Naive B cell (primary cell): Measurements from ENCODE around the gene TMEM184B. TPM values are rescaled to one million over a fixed set of nuclear protein-coding genes. Genes with fewer than 3 reads are reported as not detected.

Source experiments
- ATAC-seq, 2 donors: fragments of 150-1000 bp; cut with Tn5 transposase; 2 replicates each; pipeline ENCODE4 v1.10.0; 2021; ENCODE audit warnings: low read depth in 2 of 2, mild to moderate bottlenecking in 2 of 2, moderate library complexity in 2 of 2
- DNase-seq: peaks from one replicate; pipeline ENCODE4 v3.0.0; 2022
- H3K27ac Mint-ChIP-seq, 6 donors: one replicate each; pipeline ENCODE4 v1.8.0; 2020 to 2022; ENCODE audit warnings: mild to moderate bottlenecking in 6 of 6, mixed read lengths in 6 of 6, moderate library complexity in 5 of 6, inconsistent platforms in 2 of 6
- H3K27me3 Mint-ChIP-seq, 3 donors: one replicate each; pipeline ENCODE4 v1.8.0; 2021 to 2022; ENCODE audit warnings: mixed read lengths in 3 of 3, mild to moderate bottlenecking in 1 of 3
- H3K36me3 Mint-ChIP-seq, 2 donors: one replicate each; pipeline ENCODE4 v1.8.0; 2020 to 2022; ENCODE audit warnings: mixed read lengths in 2 of 2, inconsistent platforms in 1 of 2, mild to moderate bottlenecking in 1 of 2
- H3K4me1 Mint-ChIP-seq, 3 donors: one replicate each; pipeline ENCODE4 v1.8.0; 2020 to 2022; ENCODE audit warnings: mixed read lengths in 3 of 3, inconsistent platforms in 1 of 3, mild to moderate bottlenecking in 1 of 3, moderate library complexity in 1 of 3
- H3K4me3 Mint-ChIP-seq, 8 donors: one replicate each; pipeline ENCODE4 v1.8.0; 2020 to 2022; ENCODE audit warnings: mild to moderate bottlenecking in 8 of 8, mixed read lengths in 8 of 8, moderate library complexity in 8 of 8, inconsistent platforms in 2 of 8
- H3K9me3 Mint-ChIP-seq, 7 donors: one replicate each; pipeline ENCODE4 v1.8.0; 2020 to 2022; ENCODE audit warnings: mixed read lengths in 7 of 7, mild to moderate bottlenecking in 5 of 7, inconsistent platforms in 2 of 7, moderate library complexity in 1 of 7
- polyA plus RNA-seq, 6 donors: library from polyadenylated mRNA; unstranded; fragments of 300-500 nt; fragmentation: Illumina TruSeq; gene quantifications; one replicate each; pipeline ENCODE4 v1.2.3, GENCODE V29; 2021; ENCODE audit warnings: low read depth in 6 of 6

TMEM184B gene
- polyA plus RNA-seq, 6 donors from 2014 or later: 1.8 to 5.9 (median 4.1) TPM; not detected in 1

- H3K4me3 Mint-ChIP-seq: peak overlapping the region in 2 of 8 donors; percentile 24 to 43
- H3K27ac Mint-ChIP-seq: peak overlapping the region in 2 of 6 donors; percentile 67 to 72
- H3K36me3 Mint-ChIP-seq: no peaks in the 10 kb centered on the region
- H3K4me1 Mint-ChIP-seq: peaks cover 27 to 38% (median 33%) of the 10 kb centered on the region in 3 donors
- no peak for ATAC-seq
- no peak for DNase-seq
- no peaks in the 10 kb centered on the region for H3K27me3 Mint-ChIP-seq
- no peaks in the 10 kb centered on the region for H3K9me3 Mint-ChIP-seq
These were observed 97.3 kb downstream of the TMEM184B start for GRCh38 chr22:38175206-38176118.

- H3K4me3 Mint-ChIP-seq: peak overlapping the region in 2 of 8 donors; percentile 23 to 40
- H3K9me3 Mint-ChIP-seq: no peaks in the 10 kb centered on the region
- no peak overlapping the region for H3K27ac Mint-ChIP-seq
- no peak for ATAC-seq
- H3K4me1 Mint-ChIP-seq: peaks cover 22 to 30% (median 25%) of the 10 kb centered on the region in 3 donors
- H3K27me3 Mint-ChIP-seq: no peaks in the 10 kb centered on the region
- DNase-seq: no peak
- no peaks in the 10 kb centered on the region for H3K36me3 Mint-ChIP-seq
These were observed 98.2 kb downstream of the TMEM184B start for GRCh38 chr22:38174626-38175025.

DNA sequence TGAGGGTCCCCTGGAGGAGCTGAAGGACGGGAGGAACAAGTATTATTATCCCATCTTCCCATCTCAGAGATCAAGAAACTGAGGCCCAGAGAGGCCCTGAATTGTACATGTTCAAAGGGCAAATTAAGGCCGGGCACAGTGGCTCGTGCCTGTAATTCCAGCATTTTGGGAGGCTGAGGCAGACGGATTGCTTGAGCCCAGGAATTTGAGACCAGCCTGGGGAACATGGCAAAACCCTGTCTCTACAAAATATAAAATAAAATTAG is 99.2 kb downstream of the TMEM184B start:
- no peak for DNase-seq
- no peak overlapping the region for H3K27ac Mint-ChIP-seq
- ATAC-seq: no peak
- H3K27me3 Mint-ChIP-seq: no peaks in the 10 kb centered on the region
- H3K9me3 Mint-ChIP-seq: no peaks in the 10 kb centered on the region
- peaks cover 14 to 24% (median 19%) of the 10 kb centered on the region in 3 donors for H3K4me1 Mint-ChIP-seq
- no peaks in the 10 kb centered on the region for H3K36me3 Mint-ChIP-seq
- no peak overlapping the region for H3K4me3 Mint-ChIP-seq

DNA sequence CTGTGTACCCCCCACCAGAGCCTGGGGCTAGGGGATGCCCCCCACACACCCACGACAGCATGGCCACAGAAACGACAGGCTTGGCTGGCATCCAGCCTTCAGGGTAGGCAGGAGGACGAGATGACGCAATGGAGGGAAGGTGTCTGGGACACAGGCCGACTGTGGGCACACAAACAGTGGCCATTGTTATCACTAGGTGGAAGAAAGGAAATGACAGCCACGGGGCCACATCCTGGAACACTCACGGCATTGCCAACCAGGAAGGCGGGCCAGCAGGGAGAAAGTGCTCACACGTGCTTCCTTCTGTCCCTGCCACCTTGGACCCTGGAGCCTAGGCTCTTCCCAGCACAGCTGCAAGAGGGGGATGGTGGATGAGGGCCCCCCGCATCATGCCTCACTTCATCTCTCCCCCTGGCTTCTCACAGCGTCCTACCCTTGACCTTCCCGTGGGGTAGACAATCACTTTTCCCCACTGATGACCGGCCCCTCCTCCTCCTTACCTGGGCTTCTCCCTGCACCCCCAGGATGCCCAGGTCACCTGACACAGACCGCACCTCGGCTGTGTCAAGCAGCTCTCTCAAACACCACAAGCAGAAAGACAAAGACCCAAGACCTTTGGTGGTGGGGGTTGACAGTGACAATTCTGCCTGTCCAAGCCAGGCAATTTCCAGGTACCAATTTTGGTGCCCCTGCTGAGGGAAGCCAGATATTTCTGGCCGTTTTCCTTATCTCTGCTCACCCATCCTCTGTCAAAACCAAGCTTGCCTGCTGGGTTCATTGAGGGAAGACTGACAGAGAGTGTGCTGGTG is 99.8 kb downstream of the TMEM184B start:
- H3K36me3 Mint-ChIP-seq: peaks cover 1 to 3% of the 10 kb centered on the region in 2 donors
- H3K9me3 Mint-ChIP-seq: no peaks in the 10 kb centered on the region
- H3K4me1 Mint-ChIP-seq: peaks cover 16 to 24% (median 19%) of the 10 kb centered on the region in 3 donors
- no peaks in the 10 kb centered on the region for H3K27me3 Mint-ChIP-seq
- ATAC-seq: no peak
- DNase-seq: no peak
- no peak overlapping the region for H3K4me3 Mint-ChIP-seq
- H3K27ac Mint-ChIP-seq: no peak overlapping the region

GRCh38 chr22:38171927-38172831 is 100.6 kb downstream of the TMEM184B start:
- H3K27ac Mint-ChIP-seq: peak overlapping the region in 1 of 6 donors; percentile 17
- peaks cover 5 to 8% of the 10 kb centered on the region in 2 donors for H3K36me3 Mint-ChIP-seq
- H3K27me3 Mint-ChIP-seq: no peaks in the 10 kb centered on the region
- peaks cover 18 to 24% (median 20%) of the 10 kb centered on the region in 3 donors for H3K4me1 Mint-ChIP-seq
- no peak overlapping the region for H3K4me3 Mint-ChIP-seq
- DNase-seq (no peak), ATAC-seq (no peak)
- no peaks in the 10 kb centered on the region for H3K9me3 Mint-ChIP-seq

- Mint-ChIP-seq H3K27me3 (no peaks in the 10 kb centered on the region), H3K36me3 (peaks cover 5 to 8% of the 10 kb centered on the region in 2 donors), H3K27ac (no peak overlapping the region), H3K4me3 (no peak overlapping the region), H3K4me1 (peaks cover 6 to 18% (median 16%) of the 10 kb centered on the region in 3 donors), H3K9me3 (no peaks in the 10 kb centered on the region)
- no peak for ATAC-seq
- DNase-seq: no peak
These were observed 102.3 kb downstream of the TMEM184B start for GRCh38 chr22:38170469-38170868.

Other genes with a start within 250 kb of the TMEM184B start
- 1 to 10 TPM; 2.6 to 9.7 (median 9.3) TPM for gene PICK1, start 215.6 kb downstream of the TMEM184B start, polyA plus RNA-seq
- gene SLC16A8, start 188.8 kb downstream of the TMEM184B start, polyA plus RNA-seq: not detected
- not detected for gene BAIAP2L2, start 162.3 kb downstream of the TMEM184B start, polyA plus RNA-seq
- gene PLA2G6, start 91.2 kb downstream of the TMEM184B start, polyA plus RNA-seq: 1 to 10 TPM in 5 of 6 donors, not detected in 1; 2.7 to 7.6 (median 3.9) TPM
- 1 to 10 TPM in 5 of 6 donors, not detected in 1; 1.0 to 2.9 (median 1.6) TPM for gene MAFF, start 71.0 kb downstream of the TMEM184B start, polyA plus RNA-seq
- gene CSNK1E, start 44.4 kb upstream of the TMEM184B start, polyA plus RNA-seq: 10 to 100 TPM in 3 of 6 donors, 1 to 10 TPM in 3; 5.8 to 19.6 (median 10.0) TPM
- not detected for gene KCNJ4, start 182.2 kb upstream of the TMEM184B start, polyA plus RNA-seq
- gene KDELR3, start 195.1 kb upstream of the TMEM184B start, polyA plus RNA-seq: 1 to 10 TPM in 1 of 6 donors, under 1 TPM in 2, not detected in 3; 0.16 to 3.0 (median 0.31) TPM
- gene DDX17, start 233.3 kb upstream of the TMEM184B start, polyA plus RNA-seq: 10 to 100 TPM; 10.3 to 68.0 (median 42.2) TPM